Caco-2 (cell line): ENCODE measurements around the gene CMC2. TPM values are rescaled to one million over a fixed set of nuclear protein-coding genes. Genes with fewer than 3 reads are reported as not detected.
A peak's percentile ranks its signal among the peaks of the same experiment; 100 is the strongest.

ENCODE experiments used
- BruUV-seq: library from RNA; stranded (reverse); fragments of 400-500 nt; replicated peaks from 2 replicates; lab custom pipeline; 2021; lab: Mats Ljungman, UMichigan
- CTCF ChIA-PET: fragments of 300-600 bp; sonication (Branson Sonifier 250); formaldehyde crosslinking; loops from one replicate; lab custom pipeline; 2022; ENCODE audit warnings: antibody characterized with exemption; lab: Charles Lee
- POLR2A ChIA-PET: fragments of 300-600 bp; sonication (Branson Sonifier 250); formaldehyde crosslinking; loops from one replicate; lab custom pipeline; 2022; ENCODE audit warnings: antibody characterized with exemption; lab: Charles Lee
- DNase-seq, 2 experiments: peaks; one replicate each; pipeline versions ENCODE4 v3.0.0 to v3.0.0-alpha.2; 2020 to 2022
- H3K27me3 ChIP-seq: replicated peaks from 2 replicates; pipeline ENCODE4 v1.6.0; 2011; ENCODE audit warnings: low read length; ENCODE audit not compliant: control insufficient read depth, insufficient read depth
- H3K36me3 ChIP-seq: 2 replicates; pipeline ENCODE4 v1.5.1; 2011; ENCODE audit warnings: low read length; ENCODE audit not compliant: control insufficient read depth, insufficient read depth
- H3K4me1 ChIP-seq: fragments of 250-450 bp; sonication (Bioruptor Pico); 2 replicates; pipeline ENCODE4 v1.5.1; 2020; ENCODE audit warnings: mild to moderate bottlenecking
- H3K4me3 ChIP-seq: 2 replicates; pipeline ENCODE4 v1.5.1; 2011; ENCODE audit warnings: low read depth, mild to moderate bottlenecking, control low read depth, low read length
- H3K9me3 ChIP-seq: fragments of 250-450 bp; sonication (Bioruptor Pico); 2 replicates; pipeline ENCODE4 v1.5.1; 2020; ENCODE audit warnings: mild to moderate bottlenecking, moderate library complexity
- H3K27ac Mint-ChIP-seq: one replicate; pipeline ENCODE4 v1.8.0; 2022; ENCODE audit warnings: mixed read lengths; ENCODE audit not compliant: unreplicated experiment
- H3K27me3 Mint-ChIP-seq: one replicate; pipeline ENCODE4 v1.8.0; 2022; ENCODE audit warnings: mixed read lengths; ENCODE audit not compliant: insufficient read depth, unreplicated experiment
- H3K36me3 Mint-ChIP-seq: one replicate; pipeline ENCODE4 v1.8.0; 2022; ENCODE audit warnings: mild to moderate bottlenecking, mixed read lengths; ENCODE audit not compliant: insufficient read depth, unreplicated experiment
- H3K4me1 Mint-ChIP-seq: one replicate; pipeline ENCODE4 v1.8.0; 2022; ENCODE audit warnings: low read depth, mixed read lengths; ENCODE audit not compliant: unreplicated experiment
- H3K4me3 Mint-ChIP-seq: one replicate; pipeline ENCODE4 v1.8.0; 2022; ENCODE audit warnings: mild to moderate bottlenecking, moderate library complexity, mixed read lengths; ENCODE audit not compliant: unreplicated experiment
- H3K9me3 Mint-ChIP-seq: one replicate; pipeline ENCODE4 v1.8.0; 2022; ENCODE audit warnings: mixed read lengths; ENCODE audit not compliant: unreplicated experiment
- intact Hi-C: fragments of 100-400 bp; cut with micrococcal nuclease; formaldehyde crosslinking; loops from one replicate; pipeline ENCODE4 v1.10.0; 2022; ENCODE audit not compliant: unreplicated experiment
- total RNA-seq: library from RNA; stranded (reverse); gene quantifications from 2 replicates; pipeline ENCODE4 v1.2.3, GENCODE V29; 2022
- TF ChIP-seq, protein P1 (sequence below), 2 experiments: fragments of 200-600 bp in 1 of 2; IDR thresholded peaks; 1 replicate in 1 of 2; 2 replicates in 1 of 2; pipeline versions ENCODE4 v1.5.1 to v1.8.0; 2011 to 2022; ENCODE audit warnings: antibody characterized with exemption in 1 of 2, control low read depth in 1 of 2, inconsistent platforms in 1 of 2, low read depth in 1 of 2, low read length in 1 of 2, mild to moderate bottlenecking in 1 of 2, moderate library complexity in 1 of 2; ENCODE audit not compliant: insufficient read depth in 1 of 2, severe bottlenecking in 1 of 2, unreplicated experiment in 1 of 2

The CMC2 gene
- total RNA-seq, 1 experiment from 2014 or later, result 94.1 TPM

DNA sequence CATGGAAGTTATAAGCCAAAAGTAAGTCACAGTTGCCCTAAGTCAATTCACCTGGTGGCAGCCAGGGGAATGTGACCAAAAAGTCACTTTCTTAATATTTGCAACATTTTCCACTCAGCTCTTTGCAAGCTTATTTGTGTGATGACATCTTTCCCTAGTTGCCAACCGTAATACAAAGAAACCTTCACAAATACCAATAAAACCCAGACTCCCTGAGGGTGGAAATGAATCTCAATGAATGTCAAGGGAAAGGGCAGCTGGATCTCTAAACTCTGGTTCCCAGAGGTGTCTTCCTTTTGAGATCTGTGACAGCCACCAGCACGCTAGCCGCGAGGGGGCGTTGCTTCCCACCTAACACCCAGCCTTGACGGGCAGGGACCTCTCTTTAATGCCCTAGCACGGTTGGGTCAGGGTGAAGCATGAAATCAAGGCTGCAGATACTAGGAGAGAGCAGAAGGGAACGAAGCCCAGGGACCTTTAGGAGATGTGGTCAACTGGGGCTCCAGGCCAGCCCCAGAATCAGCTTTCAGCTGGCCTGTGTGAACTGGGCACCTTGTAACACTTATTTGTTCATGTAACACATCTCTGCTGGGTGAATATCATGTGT lies 82.2 kb downstream of the CMC2 start:
- intact Hi-C loops, result no loop called here

DNA sequence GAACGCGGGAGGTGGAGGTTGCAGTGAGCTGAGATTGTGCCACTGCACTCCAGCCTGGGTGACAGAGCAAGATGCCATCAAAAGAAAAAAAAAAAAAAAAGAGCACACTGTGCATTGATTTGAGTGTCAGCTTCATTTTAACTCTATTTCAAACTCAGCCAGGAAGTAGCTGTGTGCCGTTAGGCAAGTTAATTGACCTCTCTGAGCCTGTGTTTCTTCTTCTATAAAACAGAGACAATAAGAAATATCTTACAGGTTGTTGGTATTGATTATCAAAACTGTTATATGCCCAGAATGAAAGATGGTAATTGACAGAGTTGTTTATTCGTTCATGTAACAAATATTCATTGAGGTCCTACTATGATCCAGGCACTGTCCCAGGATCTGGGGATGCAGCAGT lies 83.3 kb downstream of the CMC2 start:
- H3K9me3 ChIP-seq, result no peaks in the 10 kb centered on the region
- H3K4me1 Mint-ChIP-seq, result no peaks in the 10 kb centered on the region
- TF ChIP-seq, protein P1, sequence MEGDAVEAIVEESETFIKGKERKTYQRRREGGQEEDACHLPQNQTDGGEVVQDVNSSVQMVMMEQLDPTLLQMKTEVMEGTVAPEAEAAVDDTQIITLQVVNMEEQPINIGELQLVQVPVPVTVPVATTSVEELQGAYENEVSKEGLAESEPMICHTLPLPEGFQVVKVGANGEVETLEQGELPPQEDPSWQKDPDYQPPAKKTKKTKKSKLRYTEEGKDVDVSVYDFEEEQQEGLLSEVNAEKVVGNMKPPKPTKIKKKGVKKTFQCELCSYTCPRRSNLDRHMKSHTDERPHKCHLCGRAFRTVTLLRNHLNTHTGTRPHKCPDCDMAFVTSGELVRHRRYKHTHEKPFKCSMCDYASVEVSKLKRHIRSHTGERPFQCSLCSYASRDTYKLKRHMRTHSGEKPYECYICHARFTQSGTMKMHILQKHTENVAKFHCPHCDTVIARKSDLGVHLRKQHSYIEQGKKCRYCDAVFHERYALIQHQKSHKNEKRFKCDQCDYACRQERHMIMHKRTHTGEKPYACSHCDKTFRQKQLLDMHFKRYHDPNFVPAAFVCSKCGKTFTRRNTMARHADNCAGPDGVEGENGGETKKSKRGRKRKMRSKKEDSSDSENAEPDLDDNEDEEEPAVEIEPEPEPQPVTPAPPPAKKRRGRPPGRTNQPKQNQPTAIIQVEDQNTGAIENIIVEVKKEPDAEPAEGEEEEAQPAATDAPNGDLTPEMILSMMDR (IDR thresholded peaks at IDR 0.05; ENCODE audit: insufficient read depth in 1 of 2, low read depth in 1 of 2, low read length in 1 of 2, severe bottlenecking in 1 of 2, unreplicated experiment in 1 of 2), result no peak
- H3K9me3 Mint-ChIP-seq, result peaks cover 9% of the 10 kb centered on the region
- H3K4me3 Mint-ChIP-seq, result no peak overlapping the region
- ChIA-PET CTCF (no interaction called here), POLR2A (no interaction called here)
- no peaks in the 10 kb centered on the region for H3K27me3 ChIP-seq
- H3K27me3 Mint-ChIP-seq, result peaks cover 1% of the 10 kb centered on the region
- DNase-seq, result no peak
- H3K27ac Mint-ChIP-seq, result no peak overlapping the region
- BruUV-seq, result no TSS peak
- intact Hi-C loops, result no loop called here
- no peak overlapping the region for H3K4me3 ChIP-seq
- peaks cover 5% of the 10 kb centered on the region for H3K36me3 Mint-ChIP-seq
- H3K4me1 ChIP-seq, result no peaks in the 10 kb centered on the region
- H3K36me3 ChIP-seq, result no peaks in the 10 kb centered on the region

More for the DNA sequence above, 82.2 kb downstream of the CMC2 start:
- DNase-seq, result peak in 1 of 2 experiments; percentile 49
- TF ChIP-seq, protein P1 (IDR thresholded peaks at IDR 0.05; ENCODE audit: insufficient read depth in 1 of 2, low read depth in 1 of 2, low read length in 1 of 2, severe bottlenecking in 1 of 2, unreplicated experiment in 1 of 2), result peak; percentile 15 to 55
- ChIA-PET POLR2A (no interaction called here), CTCF (interaction anchor here (1.0 kb wide), 1 partner anchor 10 kb away, joined by 3 read pairs; no protein-coding TSS in a partner anchor)
- H3K27me3 Mint-ChIP-seq, result no peaks in the 10 kb centered on the region
- peaks cover 9% of the 10 kb centered on the region for H3K9me3 Mint-ChIP-seq
- no TSS peak for BruUV-seq
- no peaks in the 10 kb centered on the region for H3K9me3 ChIP-seq
- H3K27ac Mint-ChIP-seq, result no peak overlapping the region
- H3K36me3 ChIP-seq, result no peaks in the 10 kb centered on the region
- no peaks in the 10 kb centered on the region for H3K27me3 ChIP-seq
- H3K4me1 Mint-ChIP-seq, result no peaks in the 10 kb centered on the region
- no peaks in the 10 kb centered on the region for H3K4me1 ChIP-seq
- H3K36me3 Mint-ChIP-seq, result peaks cover 5% of the 10 kb centered on the region
- no peak overlapping the region for H3K4me3 Mint-ChIP-seq
- H3K4me3 ChIP-seq, result no peak overlapping the region

Other genes with a start within 250 kb of the CMC2 start
- gene CDYL2, start 202.3 kb downstream of the CMC2 start, total RNA-seq, result 0.95 and 1.8 TPM in 2 replicates
- gene CENPN, start 329 bp upstream of the CMC2 start, total RNA-seq, result 100 and 105 TPM in 2 replicates
- 53.0 and 54.5 TPM in 2 replicates for gene ATMIN, start 29.0 kb upstream of the CMC2 start, total RNA-seq
- gene C16orf46, start 70.4 kb upstream of the CMC2 start, total RNA-seq, result 0.70 and 0.95 TPM in 2 replicates
- 105 and 115 TPM in 2 replicates for gene GCSH, start 89.5 kb upstream of the CMC2 start, total RNA-seq
- gene BCO1, start 231.8 kb upstream of the CMC2 start, total RNA-seq, result 0.91 and 1.0 TPM in 2 replicates